Duodenal mucosa (tissue), 2 donors: Measurements from ENCODE around the gene OLFML2A.

Experiments
- H3K27ac ChIP-seq: one replicate; pipeline ENCODE4 v1.7.0; 2013; ENCODE audit warnings: low read depth, low read length
- H3K27me3 ChIP-seq, 2 donors: one replicate each; pipeline ENCODE4 v1.7.0; 2013; ENCODE audit warnings: low read length in 2 of 2, control low read depth in 1 of 2; ENCODE audit not compliant: insufficient read depth in 2 of 2, control insufficient read depth in 1 of 2
- H3K36me3 ChIP-seq, 2 donors: one replicate each; pipeline ENCODE4 v1.7.0; 2013; ENCODE audit warnings: low read length in 2 of 2, control low read depth in 1 of 2; ENCODE audit not compliant: insufficient read depth in 2 of 2, control insufficient read depth in 1 of 2
- H3K4me1 ChIP-seq, 2 donors: one replicate each; pipeline ENCODE4 v1.7.0; 2013; ENCODE audit warnings: low read length in 2 of 2, control low read depth in 1 of 2; ENCODE audit not compliant: insufficient read depth in 2 of 2, control insufficient read depth in 1 of 2
- H3K4me3 ChIP-seq, 2 donors: one replicate each; pipeline ENCODE4 v1.7.0; 2013; ENCODE audit warnings: low read length in 2 of 2, low read depth in 1 of 2
- H3K9ac ChIP-seq, 2 donors: one replicate each; pipeline ENCODE4 v1.7.0; 2013; ENCODE audit warnings: low read length in 2 of 2, low read depth in 1 of 2
- H3K9me3 ChIP-seq, 2 donors: one replicate each; pipeline ENCODE4 v1.7.0; 2013; ENCODE audit warnings: low read length in 2 of 2, control low read depth in 1 of 2; ENCODE audit not compliant: control insufficient read depth in 1 of 2

The OLFML2A gene

DNA sequence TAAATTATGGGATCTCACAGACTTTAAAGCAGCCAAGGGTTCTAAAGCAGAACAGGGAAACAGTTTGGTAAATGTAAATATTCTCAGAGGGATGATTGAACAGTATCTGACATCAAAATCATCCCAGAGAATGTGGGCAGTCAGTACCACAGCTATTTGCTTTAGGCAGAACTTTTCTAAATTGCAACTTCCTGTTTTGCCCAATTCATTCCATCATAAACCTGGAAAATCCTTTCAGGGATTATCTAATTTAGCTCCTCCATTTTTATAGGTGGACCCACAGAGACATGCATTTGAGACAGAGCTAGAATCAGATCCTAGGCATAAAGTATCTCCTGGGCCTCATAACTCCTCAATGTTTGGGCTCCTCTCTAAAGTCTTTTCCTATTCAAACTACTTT is 18.2 kb upstream of the OLFML2A start:
- H3K4me3 ChIP-seq = no peak overlapping the region
- no peak overlapping the region for H3K27ac ChIP-seq

DNA sequence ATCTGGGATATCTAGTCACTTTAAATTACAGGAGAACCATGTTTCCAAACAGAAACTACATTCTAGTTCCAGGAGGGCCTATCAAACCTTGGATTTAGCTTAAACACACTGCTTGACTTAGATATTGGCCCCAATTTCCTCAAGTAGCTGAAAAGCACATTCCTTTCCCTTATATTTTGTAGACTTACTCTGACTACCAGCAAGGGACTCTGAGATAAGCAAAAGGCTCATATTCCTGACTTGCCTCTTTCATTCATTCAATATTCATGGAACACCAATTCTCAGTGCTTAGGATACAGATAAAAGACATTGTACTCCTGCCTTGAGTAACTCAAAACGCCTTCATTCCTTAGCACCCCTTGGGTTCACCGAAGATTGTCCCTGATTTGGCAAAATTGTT is 17.6 kb upstream of the OLFML2A start:
- Histone ChIP-seq H3K9me3 (no peaks in the 10 kb centered on the region), H3K4me1 (peaks cover 0 to 10% of the 10 kb centered on the region in 2 donors), H3K36me3 (no peaks in the 10 kb centered on the region), H3K9ac (no peak overlapping the region), H3K27me3 (peaks cover 0 to 3% of the 10 kb centered on the region in 2 donors), H3K27ac (no peak overlapping the region), H3K4me3 (no peak overlapping the region)

More for the DNA sequence above, 18.2 kb upstream of the OLFML2A start:
- H3K4me1 ChIP-seq = peaks cover 0 to 10% of the 10 kb centered on the region in 2 donors
- no peaks in the 10 kb centered on the region for H3K9me3 ChIP-seq
- peaks cover 0 to 3% of the 10 kb centered on the region in 2 donors for H3K27me3 ChIP-seq
- no peaks in the 10 kb centered on the region for H3K36me3 ChIP-seq
- no peak overlapping the region for H3K9ac ChIP-seq

DNA sequence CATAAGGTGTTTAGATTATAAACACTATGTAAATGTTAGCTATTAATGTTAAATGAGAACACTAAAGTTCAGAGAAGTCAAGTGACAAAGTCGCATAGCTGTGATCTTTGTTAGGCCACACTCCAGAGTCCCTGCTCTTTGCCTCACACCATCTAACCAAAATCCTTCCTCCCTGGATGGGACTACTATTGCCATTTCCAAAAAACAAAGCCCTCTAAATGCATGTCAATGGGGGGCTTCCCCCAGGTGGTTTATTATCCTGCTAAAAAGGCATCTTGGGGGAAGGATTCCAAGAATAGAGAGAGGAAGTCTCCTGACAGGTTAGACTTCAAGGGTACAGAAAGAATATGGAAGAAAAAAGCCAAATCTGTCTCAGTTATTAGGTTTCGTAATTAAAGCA is 16.2 kb upstream of the OLFML2A start:
- no peaks in the 10 kb centered on the region for H3K36me3 ChIP-seq
- no peaks in the 10 kb centered on the region for H3K9me3 ChIP-seq
- peaks cover 0 to 14% of the 10 kb centered on the region in 2 donors for H3K4me1 ChIP-seq
- no peaks in the 10 kb centered on the region for H3K27me3 ChIP-seq
- no peak overlapping the region for H3K4me3 ChIP-seq
- H3K9ac ChIP-seq = no peak overlapping the region
- no peak overlapping the region for H3K27ac ChIP-seq

DNA sequence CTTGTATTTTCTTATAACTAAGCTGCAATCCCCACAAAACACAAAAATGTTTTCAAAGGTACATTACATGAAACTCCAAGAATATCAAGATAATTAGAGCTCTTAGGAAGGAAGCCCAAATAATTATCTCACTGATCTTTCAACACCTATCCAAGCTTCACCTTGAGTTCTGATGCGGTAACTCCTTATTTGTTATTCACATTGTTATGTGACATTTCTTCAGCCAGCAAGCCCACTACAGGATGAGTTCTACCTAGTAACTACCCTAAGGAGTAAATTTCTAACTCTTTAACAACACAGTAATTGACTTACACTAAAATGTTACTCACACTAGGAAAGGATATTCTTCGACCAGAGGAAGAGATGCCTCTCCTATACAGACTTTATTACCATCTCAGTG is 15.7 kb upstream of the OLFML2A start:
- no peak overlapping the region for H3K27ac ChIP-seq
- no peaks in the 10 kb centered on the region for H3K9me3 ChIP-seq
- peaks cover 0 to 14% of the 10 kb centered on the region in 2 donors for H3K4me1 ChIP-seq
- H3K36me3 ChIP-seq = no peaks in the 10 kb centered on the region
- no peak overlapping the region for H3K9ac ChIP-seq
- H3K4me3 ChIP-seq = no peak overlapping the region
- no peaks in the 10 kb centered on the region for H3K27me3 ChIP-seq

DNA sequence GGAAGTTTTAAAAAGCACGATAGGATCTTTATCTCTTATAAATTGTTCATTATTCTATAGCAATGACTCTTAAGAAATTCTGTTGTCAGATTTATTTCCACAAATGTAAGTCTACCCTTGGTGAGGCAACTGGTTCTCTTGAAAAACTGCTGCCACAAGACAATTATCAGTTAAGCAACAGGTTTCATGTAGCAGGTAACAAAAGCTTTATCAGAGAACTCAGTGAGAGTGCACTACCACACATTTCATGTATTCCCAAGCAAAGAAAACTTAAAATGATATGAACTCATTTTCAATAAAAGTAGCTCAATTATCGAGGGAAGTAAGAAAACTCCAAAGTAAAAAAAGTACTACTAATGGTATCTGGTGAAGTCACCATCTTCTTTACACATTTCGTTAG is 15.2 kb upstream of the OLFML2A start:
- Histone ChIP-seq H3K27me3 (no peaks in the 10 kb centered on the region), H3K9ac (no peak overlapping the region), H3K4me1 (peaks cover 0 to 16% of the 10 kb centered on the region in 2 donors), H3K36me3 (no peaks in the 10 kb centered on the region), H3K9me3 (no peaks in the 10 kb centered on the region), H3K27ac (no peak overlapping the region), H3K4me3 (no peak overlapping the region)

DNA sequence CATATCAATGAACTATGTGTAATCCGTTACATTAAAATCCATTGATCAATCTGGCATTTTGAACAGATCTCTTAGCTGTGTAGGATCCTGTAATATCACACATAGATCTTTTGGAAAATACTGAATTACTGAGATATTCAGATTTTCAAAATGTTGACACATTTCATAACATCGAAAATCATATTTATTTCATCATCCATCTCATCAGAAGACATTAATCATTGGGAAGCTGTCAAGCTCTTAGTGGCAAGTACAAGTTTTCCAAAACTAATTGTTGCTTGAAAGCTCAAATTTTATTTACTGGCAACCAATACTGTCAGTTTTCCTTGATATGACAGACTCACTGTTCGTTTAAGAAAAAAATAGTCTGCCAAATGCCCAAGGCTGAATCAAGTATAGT is 14.3 kb upstream of the OLFML2A start:
- no peaks in the 10 kb centered on the region for H3K36me3 ChIP-seq
- H3K4me1 ChIP-seq = peaks cover 9 to 25% of the 10 kb centered on the region in 2 donors
- no peak overlapping the region for H3K27ac ChIP-seq
- no peaks in the 10 kb centered on the region for H3K9me3 ChIP-seq
- no peak overlapping the region for H3K9ac ChIP-seq
- no peak overlapping the region for H3K4me3 ChIP-seq
- H3K27me3 ChIP-seq = no peaks in the 10 kb centered on the region

DNA sequence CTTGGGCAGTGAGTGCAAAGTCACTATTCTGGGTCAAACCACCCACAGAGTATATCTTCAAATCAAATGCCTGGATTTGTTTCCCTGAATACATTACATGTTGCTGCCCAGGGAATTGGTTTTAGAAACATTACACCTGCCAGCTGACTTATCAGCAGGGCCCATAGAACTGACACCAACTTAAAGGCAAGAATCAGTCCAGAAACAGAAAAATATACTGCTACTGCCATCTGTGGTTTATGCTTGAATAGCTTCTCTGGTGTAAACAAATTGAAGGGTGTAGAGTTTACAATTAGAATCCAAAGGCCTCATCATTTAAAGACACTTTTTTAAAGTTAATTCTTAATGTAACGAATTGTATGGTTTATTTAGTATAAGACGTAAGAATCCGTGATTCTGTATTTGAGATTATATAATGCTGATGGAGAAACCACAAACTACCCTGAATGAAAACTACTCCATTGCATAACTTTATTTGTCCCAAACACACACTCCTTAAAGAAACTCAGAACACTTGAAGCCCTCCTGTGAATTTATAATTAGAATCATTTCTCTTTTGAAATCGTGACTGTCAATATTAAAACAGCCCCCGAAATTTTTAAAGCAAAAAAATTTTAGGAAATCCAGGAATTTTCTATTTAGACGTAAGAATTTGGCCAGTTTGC is 12.0 kb upstream of the OLFML2A start:
- Histone ChIP-seq H3K9ac (no peak overlapping the region), H3K9me3 (no peaks in the 10 kb centered on the region), H3K4me1 (peaks cover 16 to 26% of the 10 kb centered on the region in 2 donors), H3K4me3 (no peak overlapping the region), H3K36me3 (no peaks in the 10 kb centered on the region), H3K27me3 (peaks cover 0 to 2% of the 10 kb centered on the region in 2 donors), H3K27ac (no peak overlapping the region)

DNA sequence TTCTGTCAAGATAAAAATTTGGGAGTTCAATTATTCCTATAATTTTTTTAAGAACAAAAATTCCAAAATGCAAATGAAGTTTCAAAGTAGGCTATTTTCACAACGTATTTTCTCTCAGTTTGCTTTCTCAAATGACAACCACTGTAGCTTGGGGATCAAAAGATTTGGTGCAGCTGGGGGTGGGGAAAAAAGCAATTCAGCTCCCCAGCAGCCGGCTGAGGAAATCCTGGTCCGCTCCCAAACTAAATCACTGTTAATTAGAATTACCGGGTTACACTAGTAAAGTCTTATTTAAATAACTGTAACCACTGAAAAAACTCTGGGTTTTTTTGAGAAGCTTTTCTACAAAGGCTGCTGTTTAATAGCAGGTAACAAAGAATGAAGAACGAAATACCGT is 11.5 kb upstream of the OLFML2A start:
- Histone ChIP-seq H3K4me3 (no peak overlapping the region), H3K4me1 (peaks cover 16 to 26% of the 10 kb centered on the region in 2 donors), H3K9me3 (no peaks in the 10 kb centered on the region), H3K9ac (no peak overlapping the region), H3K27ac (no peak overlapping the region), H3K27me3 (peaks cover 0 to 2% of the 10 kb centered on the region in 2 donors), H3K36me3 (no peaks in the 10 kb centered on the region)

DNA sequence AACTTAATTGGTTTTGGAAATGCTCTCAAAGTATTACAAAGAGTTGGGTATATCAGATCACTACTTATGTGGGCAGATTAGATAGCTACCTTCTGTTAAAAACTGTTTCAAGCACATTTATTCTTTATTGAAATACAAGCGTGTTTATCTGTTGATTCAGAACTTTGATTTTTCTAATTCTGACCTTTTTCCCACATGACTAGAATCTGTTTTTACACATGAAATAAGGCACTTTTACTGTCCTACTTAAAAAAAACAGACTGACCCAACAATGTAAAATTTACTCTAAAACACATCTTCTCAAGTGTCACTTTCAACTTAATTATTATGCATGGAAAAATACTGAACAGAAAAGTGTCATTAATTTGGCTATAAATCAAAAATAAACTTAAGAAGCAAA is 10.6 kb upstream of the OLFML2A start:
- H3K9ac ChIP-seq = no peak overlapping the region
- no peak overlapping the region for H3K27ac ChIP-seq
- H3K4me3 ChIP-seq = no peak overlapping the region
- no peaks in the 10 kb centered on the region for H3K9me3 ChIP-seq
- peaks cover 0 to 2% of the 10 kb centered on the region in 2 donors for H3K27me3 ChIP-seq
- no peaks in the 10 kb centered on the region for H3K36me3 ChIP-seq
- H3K4me1 ChIP-seq = peaks cover 16 to 26% of the 10 kb centered on the region in 2 donors

DNA sequence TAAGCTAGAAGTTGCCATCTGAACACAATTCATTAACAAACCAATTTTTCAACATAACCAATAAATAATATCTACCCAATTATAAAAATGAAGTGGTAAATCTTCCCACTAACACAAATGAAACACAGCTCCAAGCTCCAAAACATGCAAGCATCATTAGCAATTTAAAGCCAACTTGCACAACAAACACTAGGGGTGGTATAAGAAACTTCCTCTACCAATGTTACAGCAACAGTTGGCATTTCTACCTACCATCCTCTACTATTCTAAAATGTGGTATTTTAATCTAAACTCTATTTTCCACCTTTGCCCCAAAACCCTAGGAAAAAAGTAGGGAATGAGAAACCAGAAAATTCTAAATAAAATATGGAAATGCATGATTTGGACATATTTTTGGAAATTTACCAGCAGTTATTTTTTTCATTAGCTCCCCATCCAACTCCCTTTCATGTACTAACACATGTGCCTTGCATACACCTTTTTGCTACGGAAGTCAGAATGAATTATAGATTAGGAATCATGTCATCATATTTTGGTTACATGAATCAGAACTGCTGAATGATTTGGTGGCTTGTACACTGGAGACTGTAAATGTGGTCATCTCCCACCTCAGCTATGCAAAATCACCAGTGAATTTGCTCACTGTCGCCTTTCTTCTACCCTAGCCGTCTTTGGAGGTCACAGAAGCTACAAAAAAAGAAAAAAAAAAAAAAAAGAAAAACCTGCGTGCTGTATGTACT is 9.9 kb upstream of the OLFML2A start:
- Histone ChIP-seq H3K27me3 (peaks cover 0 to 2% of the 10 kb centered on the region in 2 donors), H3K4me1 (peaks cover 20 to 26% of the 10 kb centered on the region in 2 donors)

More for the DNA sequence above, 9.9 kb upstream of the OLFML2A start:
- Histone ChIP-seq H3K27ac (no peak overlapping the region), H3K9me3 (no peaks in the 10 kb centered on the region), H3K4me3 (no peak overlapping the region), H3K9ac (no peak overlapping the region), H3K36me3 (no peaks in the 10 kb centered on the region)
